Karpas-422 (cell line): ENCODE results near the gene PTPN14. TPM values are rescaled to one million over a fixed set of nuclear protein-coding genes. Genes with fewer than 3 reads are reported as not detected.
"Not testable (repeated sequence)": the region's sequence is repeated elsewhere in the genome, so short reads cannot be mapped to it uniquely, and the experiment has no call there.

Source experiments
- DNase-seq: peaks from one replicate; pipeline ENCODE4 v3.0.0-alpha.2; 2015
- H2AFZ ChIP-seq: fragments of 200-600 bp; sonication (generic); 2 replicates; pipeline ENCODE4 v1.6.1; 2014; ENCODE audit warnings: antibody characterized with exemption, low read length, mixed read lengths
- H3K27ac ChIP-seq: fragments of 200-600 bp; sonication (generic); 2 replicates; pipeline ENCODE4 v1.5.1; 2014; ENCODE audit warnings: mild to moderate bottlenecking, low read length, moderate library complexity
- H3K27me3 ChIP-seq: fragments of 200-600 bp; sonication (generic); 2 replicates; pipeline ENCODE4 v1.6.1; 2014; ENCODE audit warnings: low read length, mixed read lengths
- H3K36me3 ChIP-seq: fragments of 200-600 bp; sonication (generic); 2 replicates; pipeline ENCODE4 v1.6.1; 2014; ENCODE audit warnings: low read length, mixed read lengths; ENCODE audit not compliant: insufficient read depth
- H3K4me1 ChIP-seq: fragments of 200-600 bp; sonication (generic); 2 replicates; pipeline ENCODE4 v1.6.1; 2014; ENCODE audit warnings: mild to moderate bottlenecking, low read length, mixed read lengths
- H3K4me2 ChIP-seq: fragments of 200-600 bp; sonication (generic); 2 replicates; pipeline ENCODE4 v1.6.1; 2014; ENCODE audit warnings: low read length, low read depth, mild to moderate bottlenecking; ENCODE audit not compliant: poor library complexity, severe bottlenecking
- H3K4me3 ChIP-seq: fragments of 200-600 bp; sonication (generic); 2 replicates; pipeline ENCODE4 v1.5.1; 2014; ENCODE audit warnings: mild to moderate bottlenecking, antibody characterized with exemption, low read length, mixed read lengths
- H3K79me2 ChIP-seq: fragments of 200-600 bp; sonication (generic); 2 replicates; pipeline ENCODE4 v1.6.1; 2014; ENCODE audit warnings: mild to moderate bottlenecking, low read length, mixed read lengths
- H3K9ac ChIP-seq: fragments of 200-600 bp; sonication (generic); 2 replicates; pipeline ENCODE4 v1.6.0; 2014; ENCODE audit warnings: low read length
- H3K9me2 ChIP-seq: fragments of 200-600 bp; sonication (generic), shearing (Covaris generic); replicated peaks from 2 replicates; pipeline ENCODE4 v1.6.0; 2014; ENCODE audit warnings: mild to moderate bottlenecking, low read length, moderate library complexity; ENCODE audit not compliant: insufficient read depth
- H3K9me3 ChIP-seq: fragments of 300-700, 200-600 bp; sonication (generic); 2 replicates; pipeline ENCODE4 v1.6.1; 2014; ENCODE audit warnings: low read length, mixed read lengths
- H4K20me1 ChIP-seq: fragments of 200-600 bp; sonication (generic); 2 replicates; pipeline ENCODE4 v1.6.1; 2014; ENCODE audit warnings: mild to moderate bottlenecking, antibody characterized with exemption, low read length, low read depth; ENCODE audit not compliant: insufficient read depth
- total RNA-seq: library from RNA; depleted of rRNA; stranded (reverse); fragments of >200 nt; shearing (Covaris generic); gene quantifications from 2 replicates; pipeline ENCODE4 v1.2.3, GENCODE V29; 2014; ENCODE audit warnings: low replicate concordance

The PTPN14 gene
- total RNA-seq, 1 experiment from 2014 or later, result 0.56 TPM

DNA sequence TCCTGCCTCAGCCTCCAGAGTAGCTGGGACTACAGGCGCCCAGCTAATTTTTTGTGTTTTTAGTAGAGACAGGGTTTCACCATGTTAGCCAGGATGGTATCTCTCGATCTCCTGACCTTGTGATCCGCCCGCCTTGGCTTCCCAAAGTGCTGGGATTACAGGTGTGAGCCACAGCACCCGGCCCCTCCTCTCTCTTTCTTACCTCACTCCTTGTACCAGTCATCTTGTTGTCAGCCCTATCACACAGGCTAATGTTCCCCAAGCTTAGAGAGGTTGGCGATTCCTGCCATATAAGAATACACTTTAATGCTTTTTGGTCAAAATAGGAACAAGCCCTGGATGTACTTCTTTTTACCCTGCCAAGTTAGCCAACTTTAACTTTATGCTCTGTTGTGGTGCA lies 57.2 kb downstream of the PTPN14 start:
- not testable (repeated sequence) for H3K27me3 ChIP-seq, H3K79me2 ChIP-seq, H3K36me3 ChIP-seq, H3K9ac ChIP-seq, H3K9me3 ChIP-seq, DNase-seq, H4K20me1 ChIP-seq, H3K4me2 ChIP-seq, H3K4me3 ChIP-seq, H3K27ac ChIP-seq, H3K9me2 ChIP-seq
- Histone ChIP-seq H2AFZ (peak overlapping the region; percentile 36; the same call in 1 of the 2 replicates), H3K4me1 (peaks cover 11% of the 10 kb centered on the region)

DNA sequence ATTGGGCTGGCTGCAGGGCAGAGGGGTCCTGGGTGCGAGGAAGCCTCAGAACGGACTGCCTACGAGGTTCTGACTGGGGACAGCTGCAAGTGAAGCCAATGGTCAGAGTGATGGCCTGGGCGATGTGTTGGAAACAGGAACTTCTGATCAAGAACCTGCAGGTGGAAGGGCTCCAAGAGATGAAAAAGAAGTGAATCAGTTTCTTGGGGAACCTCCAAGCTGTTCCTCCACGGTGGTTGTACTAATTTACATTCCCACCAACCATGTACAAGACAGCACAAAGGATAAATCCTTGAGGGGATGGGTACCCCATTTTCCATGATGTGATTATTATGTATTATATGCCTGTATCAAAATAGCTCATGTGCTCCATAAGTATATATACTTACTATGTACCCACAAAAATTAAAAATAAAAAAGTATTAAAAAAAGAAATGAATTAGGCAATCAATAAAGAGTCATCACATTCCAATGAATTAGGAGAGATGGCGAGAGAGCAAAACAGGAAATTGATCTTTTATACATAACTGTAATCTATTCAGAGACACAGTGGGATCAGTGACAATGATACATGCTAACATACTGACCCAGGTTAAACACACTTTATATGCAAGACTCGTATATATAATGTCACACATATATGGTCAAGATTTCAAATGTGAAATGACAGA lies 58.1 kb downstream of the PTPN14 start:
- H3K9me2 ChIP-seq, result no peaks in the 10 kb centered on the region
- no peaks in the 10 kb centered on the region for H3K36me3 ChIP-seq
- no peak overlapping the region for H3K27ac ChIP-seq
- peaks cover 11% of the 10 kb centered on the region for H3K4me1 ChIP-seq
- no peaks in the 10 kb centered on the region for H3K9me3 ChIP-seq
- H3K79me2 ChIP-seq, result no peaks in the 10 kb centered on the region
- H2AFZ ChIP-seq, result no peak overlapping the region
- DNase-seq, result no peak
- H3K4me3 ChIP-seq, result no peak overlapping the region
- H3K9ac ChIP-seq, result no peak overlapping the region
- H3K4me2 ChIP-seq, result no peak overlapping the region
- H4K20me1 ChIP-seq, result no peaks in the 10 kb centered on the region
- H3K27me3 ChIP-seq, result no peaks in the 10 kb centered on the region

GRCh38 chr1:214492401-214493075 lies 58.9 kb downstream of the PTPN14 start:
- no peaks in the 10 kb centered on the region for H3K9me2 ChIP-seq
- H3K27ac ChIP-seq, result no peak overlapping the region
- H3K4me2 ChIP-seq, result no peak overlapping the region
- peaks cover 11% of the 10 kb centered on the region for H3K4me1 ChIP-seq
- DNase-seq, result no peak
- H2AFZ ChIP-seq, result no peak overlapping the region
- H3K4me3 ChIP-seq, result no peak overlapping the region
- H3K9me3 ChIP-seq, result no peaks in the 10 kb centered on the region
- H3K9ac ChIP-seq, result no peak overlapping the region
- H4K20me1 ChIP-seq, result no peaks in the 10 kb centered on the region
- no peaks in the 10 kb centered on the region for H3K27me3 ChIP-seq
- H3K36me3 ChIP-seq, result no peaks in the 10 kb centered on the region
- H3K79me2 ChIP-seq, result no peaks in the 10 kb centered on the region

DNA sequence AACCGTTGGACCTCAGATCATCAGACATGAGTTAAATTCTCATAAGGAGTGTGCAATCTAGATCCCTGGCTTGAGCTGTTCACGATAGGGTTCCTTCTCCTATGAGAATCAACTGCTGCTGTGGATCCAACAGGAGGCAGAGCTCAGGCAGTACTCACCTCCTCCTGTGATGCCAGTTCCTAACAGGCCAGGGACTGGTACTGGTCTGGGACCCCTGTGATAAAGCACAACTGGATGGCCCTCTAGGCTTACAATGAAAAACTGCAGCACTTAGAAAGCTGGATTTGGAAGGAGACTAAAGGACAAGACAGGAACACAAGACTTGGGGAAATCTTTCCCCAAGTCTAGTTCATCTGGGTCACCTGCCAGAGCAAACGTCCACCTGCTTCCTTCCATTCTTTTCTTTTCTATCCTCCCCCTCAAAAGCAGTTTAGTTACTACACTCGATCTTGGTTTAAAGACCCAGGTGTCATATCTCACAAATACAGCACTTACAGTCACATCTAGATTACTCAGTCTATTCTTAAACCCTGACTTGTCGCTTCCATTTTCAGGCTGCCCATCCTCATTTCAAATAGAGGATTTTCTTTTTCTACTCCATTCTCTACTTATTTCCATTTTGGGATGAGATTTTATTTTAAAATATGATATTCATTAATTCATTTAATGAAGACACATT lies 59.8 kb downstream of the PTPN14 start:
- H3K9ac ChIP-seq, result no peak overlapping the region
- H3K36me3 ChIP-seq, result no peaks in the 10 kb centered on the region
- H3K79me2 ChIP-seq, result no peaks in the 10 kb centered on the region
- H3K27ac ChIP-seq, result no peak overlapping the region
- no peaks in the 10 kb centered on the region for H3K27me3 ChIP-seq
- no peak overlapping the region for H3K4me2 ChIP-seq
- no peak overlapping the region for H3K4me3 ChIP-seq
- peaks cover 11% of the 10 kb centered on the region for H3K4me1 ChIP-seq
- H4K20me1 ChIP-seq, result no peaks in the 10 kb centered on the region
- H2AFZ ChIP-seq, result no peak overlapping the region
- no peaks in the 10 kb centered on the region for H3K9me2 ChIP-seq
- no peaks in the 10 kb centered on the region for H3K9me3 ChIP-seq
- peak; percentile 49 for DNase-seq

GRCh38 chr1:214485151-214485550 lies 66.3 kb downstream of the PTPN14 start:
- Histone ChIP-seq H3K79me2 (no peaks in the 10 kb centered on the region), H3K4me2 (no peak overlapping the region), H3K36me3 (no peaks in the 10 kb centered on the region), H4K20me1 (no peaks in the 10 kb centered on the region), H3K9me2 (no peaks in the 10 kb centered on the region), H3K9ac (no peak overlapping the region), H3K9me3 (no peaks in the 10 kb centered on the region), H3K4me1 (peaks cover 17% of the 10 kb centered on the region), H2AFZ (no peak overlapping the region), H3K27ac (no peak overlapping the region), H3K4me3 (no peak overlapping the region), H3K27me3 (no peaks in the 10 kb centered on the region)
- DNase-seq, result no peak

- DNase-seq, H3K27ac ChIP-seq, H3K4me3 ChIP-seq, H3K4me2 ChIP-seq, H3K27me3 ChIP-seq, H3K36me3 ChIP-seq, H3K9ac ChIP-seq, H4K20me1 ChIP-seq, H3K79me2 ChIP-seq, H2AFZ ChIP-seq, H3K9me3 ChIP-seq, H3K9me2 ChIP-seq: not testable (repeated sequence)
- peaks cover 17% of the 10 kb centered on the region for H3K4me1 ChIP-seq
These were observed 68.2 kb downstream of the PTPN14 start for GRCh38 chr1:214483180-214483579.

GRCh38 chr1:214481983-214482634 lies 69.3 kb downstream of the PTPN14 start:
- not testable (repeated sequence) for H4K20me1 ChIP-seq, H3K27ac ChIP-seq, H3K9me2 ChIP-seq, H3K9ac ChIP-seq, H3K79me2 ChIP-seq, DNase-seq, H3K4me2 ChIP-seq, H3K36me3 ChIP-seq, H3K4me3 ChIP-seq, H3K27me3 ChIP-seq, H2AFZ ChIP-seq, H3K9me3 ChIP-seq
- H3K4me1 ChIP-seq, result peaks cover 26% of the 10 kb centered on the region
